SHP77 treated with DMSO at 0.1 percent for 48 hours (cell line): ENCODE measurements around the gene OPN1LW.
"Not testable (repeated sequence)": the region's sequence is repeated elsewhere in the genome, so short reads cannot be mapped to it uniquely, and the experiment has no call there.

ENCODE experiments used
- DNase-seq: peaks from one replicate; lab custom pipeline; 2025; lab: John Stamatoyannopoulos, UW

The OPN1LW gene

DNA sequence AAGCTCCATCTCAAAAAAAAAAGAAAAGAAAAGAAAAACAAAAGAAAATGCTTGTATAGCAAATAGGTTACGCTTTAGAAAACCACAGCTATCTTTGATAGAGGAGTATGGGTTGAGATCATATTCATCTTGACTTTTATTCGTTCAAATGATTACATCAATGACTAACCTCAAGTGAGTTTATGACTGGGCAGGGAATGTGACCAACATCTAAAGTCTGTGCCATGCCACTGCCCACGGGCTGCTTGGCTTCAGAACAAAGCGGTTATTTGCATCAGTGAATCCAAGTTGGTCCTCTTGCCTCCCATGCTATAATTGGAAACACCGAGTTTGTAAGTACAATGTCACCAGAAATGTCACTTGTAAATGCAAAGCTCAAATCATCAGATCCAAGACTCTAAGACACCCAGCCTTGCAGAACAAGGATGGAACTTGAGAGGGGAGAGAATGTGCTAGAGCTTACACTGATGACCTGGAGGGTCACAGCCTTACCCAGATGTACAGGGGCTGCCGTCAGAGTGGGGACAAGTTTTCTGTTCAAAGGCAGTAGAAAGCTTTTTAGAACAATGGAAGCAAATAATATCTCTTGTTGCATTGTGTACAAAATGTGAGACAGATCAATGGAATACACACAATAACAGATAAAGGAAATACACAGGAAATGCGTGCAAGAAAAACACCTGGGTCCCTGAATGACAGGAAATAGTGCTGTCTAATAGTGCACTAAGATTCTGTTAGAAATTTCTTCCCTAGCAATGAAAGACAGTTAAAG lies 8.4 kb upstream of the OPN1LW start:
- no peak for DNase-seq

DNA sequence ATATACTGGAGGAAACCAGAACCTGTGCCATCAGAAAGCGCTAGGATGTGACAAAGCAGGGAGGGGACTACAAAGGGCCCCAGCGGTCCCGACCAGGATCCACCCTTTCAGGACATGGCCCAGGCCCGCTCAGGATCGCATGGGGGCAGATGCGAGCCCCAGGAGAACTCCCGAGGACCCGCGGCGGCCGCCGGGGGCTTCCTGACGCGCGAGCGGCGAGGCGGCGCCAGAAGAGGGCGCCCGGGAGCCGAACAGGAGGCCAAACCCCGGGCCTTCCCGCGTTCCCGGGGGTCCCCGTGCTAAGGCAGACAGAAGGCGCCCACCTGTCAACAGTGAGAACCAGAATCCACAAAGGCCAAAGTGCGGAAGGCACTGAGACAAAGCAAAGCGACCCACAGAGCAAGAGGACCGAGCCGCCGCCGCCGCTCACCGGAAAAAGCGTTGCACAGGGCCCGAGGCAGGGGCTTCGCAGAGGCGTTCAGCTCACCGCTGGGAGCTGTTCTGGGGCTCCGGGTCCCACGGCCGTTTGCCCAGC lies 7.3 kb upstream of the OPN1LW start:
- DNase-seq: no peak

DNA sequence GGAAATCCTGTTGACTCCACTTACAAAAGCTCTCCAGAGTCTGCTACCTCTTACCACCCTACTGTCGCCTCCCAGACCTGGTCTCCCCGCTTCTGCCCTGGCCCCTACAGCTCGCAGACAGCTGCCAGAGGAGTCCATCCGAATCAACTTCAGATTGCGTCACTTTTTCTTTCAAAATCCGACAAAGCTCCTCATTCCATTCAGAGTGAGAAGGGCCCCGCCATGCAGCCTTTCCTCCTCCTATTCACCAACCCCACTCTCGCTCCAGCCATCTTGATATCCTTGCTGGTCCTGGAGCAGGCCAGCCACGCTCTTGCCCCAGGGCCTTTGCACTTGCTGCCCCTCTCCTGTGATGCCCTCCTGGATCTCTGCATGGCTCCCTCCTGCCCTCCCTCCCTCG lies 5.2 kb upstream of the OPN1LW start:
- DNase-seq: no peak

DNA sequence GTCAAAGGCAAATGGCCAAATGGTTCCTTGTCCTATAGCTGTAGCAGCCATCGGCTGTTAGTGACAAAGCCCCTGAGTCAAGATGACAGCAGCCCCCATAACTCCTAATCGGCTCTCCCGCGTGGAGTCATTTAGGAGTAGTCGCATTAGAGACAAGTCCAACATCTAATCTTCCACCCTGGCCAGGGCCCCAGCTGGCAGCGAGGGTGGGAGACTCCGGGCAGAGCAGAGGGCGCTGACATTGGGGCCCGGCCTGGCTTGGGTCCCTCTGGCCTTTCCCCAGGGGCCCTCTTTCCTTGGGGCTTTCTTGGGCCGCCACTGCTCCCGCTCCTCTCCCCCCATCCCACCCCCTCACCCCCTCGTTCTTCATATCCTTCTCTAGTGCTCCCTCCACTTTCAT lies 3.8 kb upstream of the OPN1LW start:
- DNase-seq: no peak

DNA sequence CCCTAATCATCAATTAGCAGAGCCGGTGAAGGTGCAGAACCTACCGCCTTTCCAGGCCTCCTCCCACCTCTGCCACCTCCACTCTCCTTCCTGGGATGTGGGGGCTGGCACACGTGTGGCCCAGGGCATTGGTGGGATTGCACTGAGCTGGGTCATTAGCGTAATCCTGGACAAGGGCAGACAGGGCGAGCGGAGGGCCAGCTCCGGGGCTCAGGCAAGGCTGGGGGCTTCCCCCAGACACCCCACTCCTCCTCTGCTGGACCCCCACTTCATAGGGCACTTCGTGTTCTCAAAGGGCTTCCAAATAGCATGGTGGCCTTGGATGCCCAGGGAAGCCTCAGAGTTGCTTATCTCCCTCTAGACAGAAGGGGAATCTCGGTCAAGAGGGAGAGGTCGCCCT lies 3.3 kb upstream of the OPN1LW start:
- DNase-seq: no peak

DNA sequence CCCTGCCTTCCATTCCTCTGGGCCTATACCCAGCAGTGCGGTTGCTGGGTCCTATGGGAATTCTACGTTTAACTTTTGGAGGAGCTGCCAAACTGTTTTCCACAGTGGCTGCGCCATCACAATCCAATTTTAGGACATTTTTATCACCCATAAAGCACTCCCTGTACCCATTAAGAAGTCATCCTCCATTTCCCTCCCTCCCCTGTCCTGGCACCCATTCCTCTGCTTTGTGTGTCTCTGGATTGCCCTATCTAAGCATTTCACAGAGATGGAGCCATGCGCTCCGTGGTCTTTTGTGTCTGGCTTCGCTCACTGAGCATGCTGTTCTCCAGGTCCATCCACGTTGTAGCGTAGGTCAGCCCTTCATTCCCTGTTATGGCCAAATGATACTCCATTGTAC lies 1.7 kb upstream of the OPN1LW start:
- DNase-seq: no peak

DNA sequence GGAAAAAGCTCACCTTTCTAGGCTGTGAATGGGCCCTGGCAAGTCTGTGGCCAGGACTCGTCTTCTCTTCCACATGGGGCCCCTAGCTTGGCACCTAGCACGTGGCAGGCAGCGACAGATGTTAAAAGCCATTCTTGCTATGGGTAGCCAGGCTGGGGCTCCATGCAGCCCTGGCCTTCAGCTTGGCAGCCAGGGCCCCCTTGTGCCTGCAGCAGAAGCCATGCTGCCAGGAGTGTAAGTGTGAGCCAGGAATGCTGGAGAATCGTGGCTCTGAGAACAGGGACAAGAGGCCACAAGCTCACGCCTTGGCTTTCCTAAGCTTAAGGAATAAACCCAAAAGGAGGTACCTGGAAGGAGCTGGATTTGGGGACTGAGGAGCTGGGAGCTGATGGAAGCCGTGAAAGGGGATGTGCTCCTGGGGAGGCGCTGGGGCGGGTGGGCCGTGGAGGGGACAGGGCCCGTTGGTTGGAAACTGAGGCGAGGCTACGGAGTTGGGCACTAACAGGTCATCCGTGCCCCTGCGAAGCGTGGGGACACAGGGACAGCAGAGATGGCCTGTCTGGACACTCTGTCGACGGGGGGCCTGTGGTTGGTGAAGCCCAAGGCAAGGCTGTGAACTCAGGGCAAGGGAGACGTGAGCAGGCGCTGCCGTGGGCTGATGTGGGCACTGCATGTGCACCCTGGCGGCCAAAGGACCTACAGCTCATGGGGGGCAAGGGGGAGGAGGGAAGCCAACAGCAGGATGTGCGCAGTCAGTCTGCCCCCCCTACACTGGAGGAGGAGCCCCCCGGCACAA lies 895 bp upstream of the OPN1LW start:
- DNase-seq: no peak

DNA sequence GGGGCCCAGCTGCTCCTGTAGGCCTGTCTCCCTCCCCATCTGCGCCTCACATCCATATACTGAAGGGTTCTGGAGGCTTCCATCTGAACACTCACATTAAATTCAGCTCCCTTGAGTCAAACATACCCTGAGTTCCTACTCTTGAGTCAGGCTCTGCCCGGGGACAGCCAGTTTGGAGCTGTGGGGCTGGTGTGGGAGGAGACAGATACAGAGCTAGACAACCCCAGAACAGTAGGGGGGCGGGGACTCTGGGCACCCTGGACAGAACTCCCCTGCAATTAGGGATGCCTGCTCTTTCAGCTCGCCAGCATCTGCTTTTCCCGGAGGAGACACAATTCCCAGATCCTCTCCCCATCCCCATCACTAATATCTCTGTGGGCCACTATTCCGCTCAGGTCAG lies 7.0 kb downstream of the OPN1LW start:
- DNase-seq: not testable (repeated sequence)

DNA sequence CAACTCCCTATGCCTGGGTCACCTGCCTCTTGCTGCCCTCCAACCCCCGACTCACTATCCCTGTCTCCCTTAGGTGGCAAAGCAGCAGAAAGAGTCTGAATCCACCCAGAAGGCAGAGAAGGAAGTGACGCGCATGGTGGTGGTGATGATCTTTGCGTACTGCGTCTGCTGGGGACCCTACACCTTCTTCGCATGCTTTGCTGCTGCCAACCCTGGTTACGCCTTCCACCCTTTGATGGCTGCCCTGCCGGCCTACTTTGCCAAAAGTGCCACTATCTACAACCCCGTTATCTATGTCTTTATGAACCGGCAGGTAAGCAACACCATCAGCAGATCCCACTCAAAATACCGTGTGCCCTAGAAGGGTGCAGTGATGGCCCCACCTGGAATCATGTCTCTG lies 12.2 kb downstream of the OPN1LW start:
- not testable (repeated sequence) for DNase-seq

DNA sequence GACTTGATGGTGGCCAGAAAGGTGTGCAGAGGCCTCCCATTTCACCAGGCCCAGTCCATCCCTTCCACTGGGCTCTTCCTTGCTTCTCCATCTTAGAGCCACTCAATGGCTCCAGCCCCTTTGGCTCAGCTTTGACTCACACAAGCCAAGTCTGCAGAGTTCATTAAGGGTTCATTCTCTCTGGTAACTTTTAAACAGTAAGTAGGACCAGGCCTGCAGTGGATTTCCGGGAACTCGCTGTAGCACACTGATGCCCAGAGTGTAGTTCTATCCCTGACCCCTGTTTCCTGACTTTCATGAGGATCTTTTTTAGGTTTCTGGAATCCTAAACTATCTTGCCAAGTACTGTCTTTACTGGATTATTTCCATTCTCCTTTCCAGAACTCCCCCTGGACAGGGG lies 13.2 kb downstream of the OPN1LW start:
- DNase-seq: not testable (repeated sequence)

DNA sequence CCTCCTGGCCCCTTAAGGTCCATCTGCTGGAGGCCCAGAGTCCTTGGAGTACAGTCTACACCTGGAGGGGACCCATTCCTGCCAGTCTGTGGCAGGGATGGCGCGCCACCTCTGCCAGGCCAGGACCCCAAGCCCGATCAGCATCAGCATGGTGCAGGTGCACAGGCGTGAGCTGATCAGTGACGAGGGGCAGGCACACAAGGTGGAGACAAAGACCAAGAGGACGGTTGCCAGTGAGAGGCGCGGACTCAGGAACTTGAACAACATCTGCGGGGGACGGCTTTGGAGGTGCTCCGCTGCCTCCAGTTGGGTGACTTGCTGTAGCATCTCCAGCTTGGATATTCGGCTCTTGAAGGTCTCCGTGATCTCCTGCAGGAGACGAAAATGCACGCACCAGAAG lies 15.3 kb downstream of the OPN1LW start:
- not testable (repeated sequence) for DNase-seq

DNA sequence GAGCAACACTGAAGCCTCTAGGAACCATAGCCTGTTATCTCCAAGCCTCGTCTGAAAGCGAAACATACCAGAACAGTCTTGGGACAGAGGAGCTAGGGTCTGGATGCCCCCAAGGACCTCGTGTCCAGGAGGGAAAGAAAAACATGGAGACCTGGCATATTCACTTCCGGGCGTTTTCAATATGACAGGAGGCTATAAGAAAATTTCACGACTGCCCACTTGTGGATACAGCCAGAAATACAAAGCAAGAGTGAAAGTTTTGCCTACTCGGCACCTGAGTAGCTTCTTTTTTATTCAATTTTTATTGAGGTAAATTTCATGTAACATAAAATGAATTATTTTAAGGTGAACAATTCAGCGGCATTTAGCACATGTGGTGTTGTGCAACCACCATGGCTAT lies 20.9 kb downstream of the OPN1LW start:
- not testable (repeated sequence) for DNase-seq

DNA sequence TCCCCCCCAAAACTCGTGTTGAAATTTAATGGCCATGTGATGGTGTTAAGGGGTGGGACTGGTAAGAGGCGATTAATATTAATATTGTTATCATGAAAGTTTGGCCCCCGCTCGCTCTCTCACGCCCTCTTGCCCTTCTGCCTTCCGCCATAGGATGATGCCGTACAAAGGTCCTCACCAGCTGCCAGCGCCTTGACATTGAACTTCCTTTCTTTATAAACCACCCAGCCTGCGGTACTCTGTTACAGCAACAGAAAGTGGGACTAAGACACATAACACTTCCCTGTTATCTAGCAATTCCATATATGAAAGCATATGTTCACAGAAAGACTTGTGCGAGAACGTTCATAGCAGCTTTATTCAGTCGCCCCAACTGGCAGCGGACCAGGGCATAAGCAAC lies 24.3 kb downstream of the OPN1LW start:
- DNase-seq: not testable (repeated sequence)

DNA sequence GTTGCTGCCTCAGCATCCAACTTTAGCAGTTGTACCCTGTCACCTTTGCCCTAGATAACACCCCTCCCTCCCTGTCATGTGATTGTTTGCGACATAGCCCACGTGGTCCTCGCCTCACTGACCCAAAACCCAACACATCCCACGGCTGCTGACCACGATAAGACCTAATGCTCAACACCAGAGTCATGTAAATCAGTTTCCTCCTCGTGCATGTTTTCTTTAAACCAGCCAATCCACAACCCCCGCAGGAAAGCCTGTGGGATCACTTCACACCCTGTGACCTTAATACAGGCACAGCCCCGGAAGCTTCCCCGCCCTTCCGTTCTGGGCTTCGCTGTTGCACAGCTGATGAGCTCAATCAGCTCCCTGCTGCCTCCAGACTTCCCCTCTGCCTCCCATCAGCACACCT lies 28.5 kb downstream of the OPN1LW start:
- not testable (repeated sequence) for DNase-seq

DNA sequence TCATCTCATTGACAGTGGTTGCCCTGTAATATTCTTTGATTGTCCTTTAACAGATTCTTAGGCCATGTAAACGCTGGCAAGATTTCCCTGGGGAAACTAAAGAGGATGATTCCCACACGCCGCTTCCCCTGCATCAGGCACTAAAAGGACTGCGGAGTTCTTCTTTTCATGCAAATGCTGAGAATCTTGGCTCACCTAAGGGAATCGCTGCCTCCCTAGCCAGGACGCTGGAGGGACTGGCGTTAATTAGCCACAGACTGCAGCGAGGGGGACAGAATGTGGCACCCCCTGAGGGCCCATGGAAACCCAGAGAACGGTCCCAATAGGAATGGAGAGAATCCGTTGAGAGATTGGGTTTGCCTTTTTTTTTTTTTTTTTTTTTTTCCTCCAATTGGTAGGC lies 30.3 kb downstream of the OPN1LW start:
- DNase-seq: not testable (repeated sequence)

DNA sequence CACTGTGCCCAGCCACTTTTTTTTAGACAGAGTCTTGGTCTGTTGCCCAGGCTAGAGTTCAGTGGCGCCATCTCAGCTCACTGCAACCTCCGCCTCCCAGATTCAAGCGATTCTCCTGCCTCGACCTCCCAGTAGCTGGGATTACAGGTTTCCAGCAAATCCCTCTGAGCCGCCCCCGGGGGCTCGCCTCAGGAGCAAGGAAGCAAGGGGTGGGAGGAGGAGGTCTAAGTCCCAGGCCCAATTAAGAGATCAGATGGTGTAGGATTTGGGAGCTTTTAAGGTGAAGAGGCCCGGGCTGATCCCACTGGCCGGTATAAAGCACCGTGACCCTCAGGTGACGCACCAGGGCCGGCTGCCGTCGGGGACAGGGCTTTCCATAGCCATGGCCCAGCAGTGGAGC lies 38.3 kb downstream of the OPN1LW start, which contains the start of gene OPN1MW:
Gene OPN1MW, plus strand, starts transcription at position 301 of the 400 bp plus-strand sequence. Its CDS starts 82 bp downstream, at position 383.
- DNase-seq: not testable (repeated sequence)

DNA sequence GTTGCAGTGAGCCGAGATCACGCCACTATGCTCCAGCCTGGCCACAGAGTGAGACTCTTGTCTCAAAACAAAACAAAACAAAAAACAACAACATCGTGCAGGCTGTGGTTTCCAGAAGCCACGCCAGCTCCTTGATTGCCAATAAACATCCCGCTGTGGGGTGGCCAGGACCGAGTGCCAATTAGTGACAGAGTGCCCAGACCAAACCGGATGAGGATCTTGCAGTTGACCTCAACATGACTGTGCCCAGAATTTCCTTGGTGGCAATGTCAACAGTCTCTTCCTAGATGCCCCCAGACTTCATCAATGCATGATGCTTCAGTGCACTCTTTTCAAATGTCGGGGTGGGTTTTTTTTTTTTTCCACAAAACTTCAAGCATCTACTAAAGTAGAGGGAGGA lies 39.8 kb downstream of the OPN1LW start:
- DNase-seq: not testable (repeated sequence)

DNA sequence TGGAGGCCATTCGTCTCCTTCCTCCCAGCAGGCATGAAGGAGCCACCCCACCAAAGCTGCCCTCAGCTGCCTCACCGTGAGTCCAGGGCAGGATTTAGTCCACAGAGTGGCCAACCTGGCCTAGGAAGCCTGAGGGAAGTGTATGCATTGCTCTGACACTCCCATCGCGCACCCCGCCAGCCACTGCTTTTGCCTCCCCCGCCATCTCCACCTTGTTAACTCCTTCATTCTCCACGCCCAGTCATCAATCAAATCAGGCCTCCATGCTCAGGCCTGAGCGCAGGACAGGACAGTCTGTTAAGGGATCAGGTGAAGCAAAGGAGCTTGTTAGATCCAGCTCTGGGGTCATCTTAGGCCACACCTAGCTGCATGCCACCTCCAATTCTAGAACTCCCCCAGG lies 48.8 kb downstream of the OPN1LW start:
- not testable (repeated sequence) for DNase-seq

DNA sequence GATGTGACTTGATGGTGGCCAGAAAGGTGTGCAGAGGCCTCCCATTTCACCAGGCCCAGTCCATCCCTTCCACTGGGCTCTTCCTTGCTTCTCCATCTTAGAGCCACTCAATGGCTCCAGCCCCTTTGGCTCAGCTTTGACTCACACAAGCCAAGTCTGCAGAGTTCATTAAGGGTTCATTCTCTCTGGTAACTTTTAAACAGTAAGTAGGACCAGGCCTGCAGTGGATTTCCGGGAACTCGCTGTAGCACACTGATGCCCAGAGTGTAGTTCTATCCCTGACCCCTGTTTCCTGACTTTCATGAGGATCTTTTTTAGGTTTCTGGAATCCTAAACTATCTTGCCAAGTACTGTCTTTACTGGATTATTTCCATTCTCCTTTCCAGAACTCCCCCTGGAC lies 50.3 kb downstream of the OPN1LW start:
- not testable (repeated sequence) for DNase-seq

DNA sequence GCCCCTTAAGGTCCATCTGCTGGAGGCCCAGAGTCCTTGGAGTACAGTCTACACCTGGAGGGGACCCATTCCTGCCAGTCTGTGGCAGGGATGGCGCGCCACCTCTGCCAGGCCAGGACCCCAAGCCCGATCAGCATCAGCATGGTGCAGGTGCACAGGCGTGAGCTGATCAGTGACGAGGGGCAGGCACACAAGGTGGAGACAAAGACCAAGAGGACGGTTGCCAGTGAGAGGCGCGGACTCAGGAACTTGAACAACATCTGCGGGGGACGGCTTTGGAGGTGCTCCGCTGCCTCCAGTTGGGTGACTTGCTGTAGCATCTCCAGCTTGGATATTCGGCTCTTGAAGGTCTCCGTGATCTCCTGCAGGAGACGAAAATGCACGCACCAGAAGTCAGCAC lies 52.4 kb downstream of the OPN1LW start:
- DNase-seq: not testable (repeated sequence)
